ENCODE results near the gene SIGLEC15.
A peak's percentile ranks its signal among the peaks of the same experiment; 100 is the strongest.

SIGLEC15 gene

DNA sequence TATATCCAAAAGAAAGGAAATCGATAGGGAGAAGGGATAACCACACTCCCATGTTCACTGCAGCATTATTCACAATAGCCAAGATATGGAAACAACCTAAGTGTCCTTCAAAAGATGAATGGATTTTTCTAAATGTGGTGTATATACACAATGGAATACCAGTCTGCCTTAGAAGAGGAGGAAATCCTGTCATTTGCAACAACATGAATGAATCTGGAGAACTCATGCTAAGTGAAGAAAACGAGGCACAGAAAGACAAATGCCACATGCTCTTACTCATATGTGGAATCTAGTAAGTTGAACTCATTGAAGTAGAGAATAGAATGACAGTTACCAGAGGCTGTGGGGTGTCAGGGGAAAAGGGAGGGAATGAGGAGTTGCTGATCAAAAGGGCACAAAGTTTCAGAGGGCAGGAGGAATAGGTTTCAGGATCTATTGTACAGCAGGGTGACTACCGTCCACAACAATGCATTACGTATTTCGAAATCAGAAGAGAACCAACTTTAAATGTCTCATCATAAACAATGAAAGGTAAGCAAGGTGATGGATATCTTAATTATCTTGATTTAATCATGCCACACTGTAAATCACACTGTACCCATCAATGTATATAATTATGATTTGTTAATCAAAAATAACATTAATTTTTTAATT is 46.1 kb downstream of the SIGLEC15 start:
- TF ChIP-seq CTCF (IDR thresholded peaks at IDR 0.05; ENCODE audit: low read depth, low read length): no peak
- no peak for DNase-seq (ENCODE audit: extremely low read depth, low read depth)

DNA sequence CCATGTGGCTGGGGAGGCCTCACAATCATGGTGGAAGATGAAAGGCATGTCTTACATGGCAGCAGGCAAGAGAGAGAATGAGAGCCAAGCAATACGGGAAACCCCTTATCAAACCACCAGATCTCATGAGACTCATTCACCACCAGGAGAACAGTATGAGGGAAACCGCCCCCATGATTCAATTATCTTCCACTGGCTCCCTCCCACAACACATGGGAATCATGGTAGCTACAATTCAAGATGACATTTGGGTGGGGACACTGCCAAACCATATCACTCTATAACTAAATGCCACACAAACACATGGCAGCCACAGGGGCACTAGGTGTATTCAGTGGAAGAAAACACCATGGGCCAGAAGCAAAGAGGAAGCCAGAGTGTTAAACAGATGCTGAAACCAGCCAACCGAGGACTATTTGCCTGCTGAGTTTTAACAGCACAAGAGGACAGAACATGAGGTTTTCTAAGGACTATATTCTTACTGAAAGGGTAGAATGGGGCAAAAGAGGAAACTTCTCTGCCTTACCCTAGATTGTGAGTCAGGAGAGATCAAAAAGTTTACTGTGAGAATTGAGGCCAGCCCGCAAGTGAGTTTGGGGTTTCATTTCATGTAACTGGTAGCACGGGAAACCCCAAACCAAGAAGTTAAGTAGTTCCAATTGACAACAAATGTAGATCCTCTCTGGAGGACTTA is 49.2 kb downstream of the SIGLEC15 start:
- no peak for TF ChIP-seq CTCF (IDR thresholded peaks at IDR 0.05; ENCODE audit: low read depth, low read length)
- DNase-seq (ENCODE audit: extremely low read depth, low read depth): no peak

GRCh38 chr18:45876161-45876560 is 50.7 kb downstream of the SIGLEC15 start:
- TF ChIP-seq CTCF (IDR thresholded peaks at IDR 0.05; ENCODE audit: low read depth, low read length): no peak
- no peak for DNase-seq (ENCODE audit: extremely low read depth, low read depth)

DNA sequence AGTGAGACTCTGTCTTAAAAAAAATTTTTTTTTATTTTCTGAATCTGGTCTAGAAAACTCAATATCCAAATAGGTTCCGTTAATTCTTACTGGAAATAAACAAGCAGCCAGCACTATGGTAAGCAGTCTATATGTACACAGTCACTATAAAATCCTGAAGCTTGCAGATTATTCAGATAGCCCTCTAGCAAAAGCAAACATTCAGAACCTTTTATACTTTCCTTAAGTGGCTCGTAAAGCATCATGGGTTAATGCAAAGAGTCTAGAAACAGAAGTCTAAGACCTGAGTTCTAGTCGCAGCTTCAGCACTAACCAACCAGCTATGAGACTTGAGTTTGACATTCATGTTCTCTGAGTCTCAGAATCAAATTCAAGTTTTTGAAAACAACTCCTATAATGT is 51.9 kb downstream of the SIGLEC15 start:
- no peak for TF ChIP-seq CTCF (IDR thresholded peaks at IDR 0.05; ENCODE audit: low read depth, low read length)

DNA sequence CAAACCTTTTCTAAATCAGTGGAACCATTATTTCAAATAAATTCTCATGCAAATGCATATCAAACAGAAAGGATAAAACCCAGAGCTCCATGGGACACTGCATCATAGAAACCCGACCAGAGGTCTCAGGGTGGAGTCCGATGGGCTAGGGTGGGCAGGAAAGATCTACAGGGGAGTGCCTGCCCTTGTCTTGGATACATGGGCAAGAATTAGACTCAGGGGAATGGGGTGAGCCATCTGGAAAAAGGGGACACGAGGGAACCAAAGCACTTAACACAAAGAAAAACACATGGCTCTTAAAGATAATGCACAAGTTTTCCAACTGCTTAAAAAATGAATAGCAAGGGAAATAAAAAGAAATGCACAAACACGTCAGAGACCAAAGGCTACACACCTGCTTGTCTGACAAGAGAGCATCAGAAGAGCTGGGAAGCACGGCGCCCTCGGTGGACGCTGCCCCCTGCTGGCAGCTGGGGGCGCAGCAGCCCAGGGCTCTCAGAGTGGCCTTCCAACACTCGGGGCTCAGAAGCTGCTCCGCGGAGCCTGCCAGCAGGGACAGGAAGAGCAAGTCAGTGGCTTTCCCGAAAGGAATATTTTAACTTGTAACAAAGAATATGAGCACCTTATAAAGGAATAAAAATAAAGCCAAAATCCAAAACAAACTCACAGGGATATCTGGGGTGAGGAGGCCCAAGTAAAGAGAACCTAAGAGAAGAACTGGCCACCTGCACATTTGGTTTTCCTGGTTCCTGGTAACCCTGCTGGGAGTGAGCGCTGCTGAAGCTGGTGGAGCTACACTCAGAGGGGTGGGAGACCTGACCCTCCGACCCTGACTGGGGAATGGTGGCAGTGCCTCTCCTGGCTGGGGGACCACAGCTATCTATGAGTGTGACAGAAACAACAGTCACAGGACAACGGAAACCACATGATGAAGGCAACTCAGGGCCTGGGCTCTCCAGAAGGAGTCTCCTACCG is 54.5 kb downstream of the SIGLEC15 start:
- DNase-seq (ENCODE audit: extremely low read depth, low read depth): peak; percentile 16
- peak; percentile 99 for TF ChIP-seq CTCF (IDR thresholded peaks at IDR 0.05; ENCODE audit: low read depth, low read length)

More for the DNA sequence above, 51.9 kb downstream of the SIGLEC15 start:
- no peak for DNase-seq (ENCODE audit: extremely low read depth, low read depth)

- no peak for DNase-seq (ENCODE audit: extremely low read depth, low read depth)
- no peak for TF ChIP-seq CTCF (IDR thresholded peaks at IDR 0.05; ENCODE audit: low read depth, low read length)
Observed at GRCh38 chr18:45880876-45881558, 55.5 kb downstream of the SIGLEC15 start.

All from AG09319 (cell line).